ENCODE results near the gene DCBLD1. TPM values are rescaled to one million over a fixed set of nuclear protein-coding genes. Genes with fewer than 3 reads are reported as not detected.

Gene DCBLD1
- total and polyA plus RNA-seq, 9 of the 15 experiments (the other 6 are each of a cell fraction or from before 2014, with no cell fraction given): 0.80 to 8.5 (median 6.8) TPM

GRCh38 chr6:117595099-117595923 is 112.8 kb downstream of the DCBLD1 start (continued):
- no peak for TF ChIP-seq PBX2 (CRISPR knock-in tag; IDR thresholded peaks at IDR 0.05; ENCODE audit: low read depth)
- TF ChIP-seq PBX2 (tag; conservative IDR thresholded peaks at IDR 0.05; ENCODE audit: low read depth): 0 out of 2 replicates have a peak, but pooled peaks have one; percentile 11
- TF ChIP-seq BDP1 (IDR thresholded peaks at IDR 0.05; ENCODE audit: insufficient read depth, insufficient read length): no peak
- TF ChIP-seq NFIC (IDR thresholded peaks at IDR 0.05): peak; percentile 60
- TF ChIP-seq ZFPM2 (CRISPR knock-in tag; IDR thresholded peaks at IDR 0.05): no peak
- TF ChIP-seq HMG20B (CRISPR knock-in tag; IDR thresholded peaks at IDR 0.05): no peak
- TF ChIP-seq, protein P1, sequence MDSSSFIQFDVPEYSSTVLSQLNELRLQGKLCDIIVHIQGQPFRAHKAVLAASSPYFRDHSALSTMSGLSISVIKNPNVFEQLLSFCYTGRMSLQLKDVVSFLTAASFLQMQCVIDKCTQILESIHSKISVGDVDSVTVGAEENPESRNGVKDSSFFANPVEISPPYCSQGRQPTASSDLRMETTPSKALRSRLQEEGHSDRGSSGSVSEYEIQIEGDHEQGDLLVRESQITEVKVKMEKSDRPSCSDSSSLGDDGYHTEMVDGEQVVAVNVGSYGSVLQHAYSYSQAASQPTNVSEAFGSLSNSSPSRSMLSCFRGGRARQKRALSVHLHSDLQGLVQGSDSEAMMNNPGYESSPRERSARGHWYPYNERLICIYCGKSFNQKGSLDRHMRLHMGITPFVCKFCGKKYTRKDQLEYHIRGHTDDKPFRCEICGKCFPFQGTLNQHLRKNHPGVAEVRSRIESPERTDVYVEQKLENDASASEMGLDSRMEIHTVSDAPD (CRISPR knock-in tag; IDR thresholded peaks at IDR 0.05): peak; percentile 82
- peak; percentile 73 for TF ChIP-seq ZNF146 (CRISPR knock-in tag; IDR thresholded peaks at IDR 0.05; ENCODE audit: unreplicated experiment)
- TF ChIP-seq SP1 (CRISPR knock-in tag; IDR thresholded peaks at IDR 0.05): peak; percentile 23; the same call in 1 of the 2 replicates
- TF ChIP-seq MYNN (IDR thresholded peaks at IDR 0.05): 0 out of 2 replicates have a peak, but pooled peaks have one; percentile 19
- no peak for TF ChIP-seq MYNN (CRISPR knock-in tag; IDR thresholded peaks at IDR 0.05)
- no peak for TF ChIP-seq ATF1 (CRISPR knock-in tag; IDR thresholded peaks at IDR 0.05)
- peak; percentile 37; the same call in 1 of the 2 replicates for TF ChIP-seq ATF1 (tag; IDR thresholded peaks at IDR 0.05)
- no peak for TF ChIP-seq KAT2B (IDR thresholded peaks at IDR 0.05; ENCODE audit: low read depth, low read length)
- TF ChIP-seq ARNT (IDR thresholded peaks at IDR 0.05): peak in 1 of 2 experiments; percentile 32; a peak in 1 of 4 replicates
- TF ChIP-seq, protein P2, sequence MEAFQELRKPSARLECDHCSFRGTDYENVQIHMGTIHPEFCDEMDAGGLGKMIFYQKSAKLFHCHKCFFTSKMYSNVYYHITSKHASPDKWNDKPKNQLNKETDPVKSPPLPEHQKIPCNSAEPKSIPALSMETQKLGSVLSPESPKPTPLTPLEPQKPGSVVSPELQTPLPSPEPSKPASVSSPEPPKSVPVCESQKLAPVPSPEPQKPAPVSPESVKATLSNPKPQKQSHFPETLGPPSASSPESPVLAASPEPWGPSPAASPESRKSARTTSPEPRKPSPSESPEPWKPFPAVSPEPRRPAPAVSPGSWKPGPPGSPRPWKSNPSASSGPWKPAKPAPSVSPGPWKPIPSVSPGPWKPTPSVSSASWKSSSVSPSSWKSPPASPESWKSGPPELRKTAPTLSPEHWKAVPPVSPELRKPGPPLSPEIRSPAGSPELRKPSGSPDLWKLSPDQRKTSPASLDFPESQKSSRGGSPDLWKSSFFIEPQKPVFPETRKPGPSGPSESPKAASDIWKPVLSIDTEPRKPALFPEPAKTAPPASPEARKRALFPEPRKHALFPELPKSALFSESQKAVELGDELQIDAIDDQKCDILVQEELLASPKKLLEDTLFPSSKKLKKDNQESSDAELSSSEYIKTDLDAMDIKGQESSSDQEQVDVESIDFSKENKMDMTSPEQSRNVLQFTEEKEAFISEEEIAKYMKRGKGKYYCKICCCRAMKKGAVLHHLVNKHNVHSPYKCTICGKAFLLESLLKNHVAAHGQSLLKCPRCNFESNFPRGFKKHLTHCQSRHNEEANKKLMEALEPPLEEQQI (IDR thresholded peaks at IDR 0.05): peak; percentile 80; the same call in 1 of the 2 replicates
- peak; percentile 88 for TF ChIP-seq DPF2 (IDR thresholded peaks at IDR 0.05)
- peak; percentile 53 for TF ChIP-seq SMAD4 (CRISPR knock-in tag; conservative IDR thresholded peaks at IDR 0.05)
- no peak for TF ChIP-seq CREBBP (IDR thresholded peaks at IDR 0.05; ENCODE audit: low read depth, low read length)
- peak in 1 of 2 experiments; percentile 34; a peak in 1 of 3 replicates for TF ChIP-seq CBX3 (IDR thresholded peaks at IDR 0.05; ENCODE audit: borderline replicate concordance in 1 of 2, low read length in 2 of 2)
- no peak for TF ChIP-seq XRCC3 (IDR thresholded peaks at IDR 0.05)
- TF ChIP-seq TRIM24 (IDR thresholded peaks at IDR 0.05): peak; percentile 72 to 79; a peak in 3 of 4 replicates
- TF ChIP-seq POLR2AphosphoS5 (IDR thresholded peaks at IDR 0.05; ENCODE audit: control insufficient read depth, insufficient read depth, low read depth, low read length): peak; percentile 82
